Measurements from ENCODE around the gene ERBB4. TPM values are rescaled to one million over a fixed set of nuclear protein-coding genes. Genes with fewer than 3 reads are reported as not detected.

ERBB4 gene
- total and polyA plus RNA-seq, 2 of the 8 experiments (the other 6 are each of a cell fraction or from before 2014, with no cell fraction given), result 0.34 to 1.3 TPM

- no peaks in the 10 kb centered on the region for H4K20me1 ChIP-seq (replicated peaks in 1 of 2; ENCODE audit: control insufficient read depth in 1 of 2, insufficient read depth in 2 of 2, low read length in 2 of 2)
- no peak overlapping the region for H2BK15ac ChIP-seq (ENCODE audit: low read length)
- TF ChIP-seq CREB1 (IDR thresholded peaks at IDR 0.05), result no peak
- no peak for TF ChIP-seq CEBPB (IDR thresholded peaks at IDR 0.05; ENCODE audit: low read depth, low read length)
- TF ChIP-seq MAFK (IDR thresholded peaks at IDR 0.05; ENCODE audit: low read depth, low read length), result no peak
- no peak for TF ChIP-seq CHD1 (IDR thresholded peaks at IDR 0.05; ENCODE audit: low read depth, low read length)
- TF ChIP-seq, protein P1, sequence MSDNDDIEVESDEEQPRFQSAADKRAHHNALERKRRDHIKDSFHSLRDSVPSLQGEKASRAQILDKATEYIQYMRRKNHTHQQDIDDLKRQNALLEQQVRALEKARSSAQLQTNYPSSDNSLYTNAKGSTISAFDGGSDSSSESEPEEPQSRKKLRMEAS (IDR thresholded peaks at IDR 0.05), result no peak
- no peak for TF ChIP-seq KDM4A (IDR thresholded peaks at IDR 0.05; ENCODE audit: low read depth, low read length, severe bottlenecking)
- no peak for TF ChIP-seq EP300 (IDR thresholded peaks at IDR 0.05; ENCODE audit: borderline replicate concordance in 1 of 2, low read depth in 2 of 2, low read length in 2 of 2)
- TF ChIP-seq CTBP2 (IDR thresholded peaks at IDR 0.05; ENCODE audit: borderline replicate concordance, insufficient read depth, insufficient read length, low read length), result no peak
- TF ChIP-seq TCF12 (IDR thresholded peaks at IDR 0.05; ENCODE audit: low read depth, low read length), result no peak
- no peak for TF ChIP-seq TBP (IDR thresholded peaks at IDR 0.05; ENCODE audit: low read depth, low read length)
- TF ChIP-seq SRF (IDR thresholded peaks at IDR 0.05; ENCODE audit: low read depth, low read length), result no peak
- no peak for TF ChIP-seq EGR1 (IDR thresholded peaks at IDR 0.05; ENCODE audit: borderline replicate concordance, low read depth, low read length)
- no peak for TF ChIP-seq YY1 (IDR thresholded peaks at IDR 0.05; ENCODE audit: low read depth, low read length)
- no peak overlapping the region for H3K56ac ChIP-seq (replicated peaks; ENCODE audit: insufficient read length, low read depth, low read length)
- no peak overlapping the region for H2BK12ac ChIP-seq (ENCODE audit: low read depth, low read length)
- WGBS, 2 experiments (ENCODE audit: extremely low coverage in 1 of 2, insufficient coverage in 1 of 2, insufficient read length in 1 of 2, insufficient replicate concordance in 2 of 2, low coverage in 1 of 2, low lambda C conversion rate in 2 of 2, missing lambda C conversion rate in 1 of 2), result 100% methylated on average over 1 of the region's 1 CpG; no CpG with 5 or more reads in 1 of the 2 experiments
- H3K23ac ChIP-seq (ENCODE audit: insufficient read length), result no peak overlapping the region
- no peak overlapping the region for H3K4me3 ChIP-seq (ENCODE audit: extremely low read depth in 1 of 4, insufficient read depth in 2 of 4, low read depth in 3 of 4, low read length in 4 of 4)
- no peaks in the 10 kb centered on the region for H3K79me2 ChIP-seq (ENCODE audit: control insufficient read depth in 1 of 2, insufficient read depth in 2 of 2, low read length in 2 of 2)
- FAIRE-seq (no peak), DNase-seq (ENCODE audit: low read depth in 1 of 2, low spot score in 2 of 2) (no peak)
- H3K4me1 ChIP-seq (replicated peaks in 1 of 4; ENCODE audit: control insufficient read depth in 3 of 4, insufficient read depth in 4 of 4, low read length in 3 of 4), result no peaks in the 10 kb centered on the region
- H3K23me2 ChIP-seq (ENCODE audit: low read depth, low read length), result no peaks in the 10 kb centered on the region
- no peaks in the 10 kb centered on the region for H3K9me3 ChIP-seq (ENCODE audit: insufficient read depth in 2 of 2, low read depth in 1 of 2, low read length in 1 of 2)
- H3K36me3 ChIP-seq (ENCODE audit: control insufficient read depth in 2 of 4, insufficient read depth in 4 of 4, low read length in 3 of 4), result no peaks in the 10 kb centered on the region
- no peak overlapping the region for H4K91ac ChIP-seq (replicated peaks; ENCODE audit: insufficient read length, low read length)
- H3K18ac ChIP-seq (ENCODE audit: extremely low read depth, low read length), result no peak overlapping the region
- H3K27ac ChIP-seq (ENCODE audit: low read depth, low read length), result no peak overlapping the region
- H3K27me3 ChIP-seq (replicated peaks in 1 of 4; ENCODE audit: control insufficient read depth in 3 of 4, extremely low read depth in 1 of 4, insufficient read depth in 3 of 4, low read length in 3 of 4), result no peaks in the 10 kb centered on the region
- H4K8ac ChIP-seq (ENCODE audit: extremely low read depth, insufficient read depth, low read length), result no peak overlapping the region
- no peaks in the 10 kb centered on the region for H3K79me1 ChIP-seq (ENCODE audit: low read depth, low read length)
- no peak overlapping the region for H2BK5ac ChIP-seq (ENCODE audit: low read depth, low read length)
- no peak overlapping the region for H3K14ac ChIP-seq (ENCODE audit: insufficient read length)
- H3K9ac ChIP-seq (replicated peaks in 1 of 4; ENCODE audit: extremely low read depth in 1 of 4, low read depth in 3 of 4, low read length in 3 of 4), result no peak overlapping the region
- no peak overlapping the region for H3K4ac ChIP-seq (replicated peaks; ENCODE audit: insufficient read length, low read depth, low read length)
- no peak overlapping the region for H2AK5ac ChIP-seq (ENCODE audit: low read depth, low read length)
- no peak overlapping the region for H2BK20ac ChIP-seq (ENCODE audit: low read length)
- H4K5ac ChIP-seq (ENCODE audit: insufficient read length, low read depth, low read length), result no peak overlapping the region
- no peak overlapping the region for H2BK120ac ChIP-seq (replicated peaks; ENCODE audit: low read depth, low read length)
- POLR2A ChIA-PET (ENCODE audit: partially characterized antibody), result interaction anchor here (0.7 kb wide), 1 partner anchor 44 kb away, joined by 3 read pairs; no protein-coding TSS in a partner anchor
- no peak overlapping the region for H2AFZ ChIP-seq (ENCODE audit: low read length)
- CTCF ChIA-PET (ENCODE audit: partially characterized antibody), result interaction anchor here (1.6 kb wide), 1 partner anchor 261 kb away, joined by 3 read pairs; no protein-coding TSS in a partner anchor
- H3K4me2 ChIP-seq (ENCODE audit: insufficient read depth in 1 of 2, low read depth in 2 of 2, low read length in 2 of 2), result no peak overlapping the region; a peak in 1 of 4 replicates
Measured at GRCh38 chr2:212266297-212266696, 272.3 kb downstream of the ERBB4 start.
